ENCODE results near the gene TPSG1.
"Not testable (repeated sequence)": the region's sequence is repeated elsewhere in the genome, so short reads cannot be mapped to it uniquely, and the experiment has no call there.

The TPSG1 gene

GRCh38 chr16:1225051-1225451 lies at the start of gene TPSG1:
Gene TPSG1, minus strand, starts transcription at chr16:1225268. Its CDS starts 16 bp downstream, at chr16:1225252.
- no peak for DNase-seq

- no peak for DNase-seq
These were observed 49.7 kb upstream of the TPSG1 start for GRCh38 chr16:1274767-1275166.

GRCh38 chr16:1273816-1274215 lies 48.7 kb upstream of the TPSG1 start:
- DNase-seq, result no peak

- DNase-seq, result no peak
These were observed 47.6 kb upstream of the TPSG1 start for GRCh38 chr16:1272453-1273198.

GRCh38 chr16:1271724-1272413 lies 46.8 kb upstream of the TPSG1 start:
- DNase-seq, result not testable (repeated sequence)

GRCh38 chr16:1271380-1271723 lies 46.3 kb upstream of the TPSG1 start:
- no peak for DNase-seq

GRCh38 chr16:1269418-1269817 lies 44.4 kb upstream of the TPSG1 start:
- DNase-seq, result not testable (repeated sequence)

- DNase-seq, result no peak
These were observed 40.8 kb upstream of the TPSG1 start for GRCh38 chr16:1265826-1266225.

- DNase-seq, result no peak
These were observed 40.1 kb upstream of the TPSG1 start for GRCh38 chr16:1265090-1265630.

- no peak for DNase-seq
These were observed 39.4 kb upstream of the TPSG1 start for GRCh38 chr16:1264345-1265089.

- DNase-seq, result no peak
These were observed 38.7 kb upstream of the TPSG1 start for GRCh38 chr16:1263591-1264344.

- no peak for DNase-seq
These were observed 37.8 kb upstream of the TPSG1 start for GRCh38 chr16:1262846-1263221.

GRCh38 chr16:1262210-1262845 lies 37.3 kb upstream of the TPSG1 start:
- DNase-seq, result no peak

- DNase-seq, result no peak
These were observed 36.2 kb upstream of the TPSG1 start for GRCh38 chr16:1261131-1261892.

- no peak for DNase-seq
These were observed 35.1 kb upstream of the TPSG1 start for GRCh38 chr16:1260101-1260680.

- DNase-seq, result no peak
These were observed 34.6 kb upstream of the TPSG1 start for GRCh38 chr16:1259760-1260068.

- no peak for DNase-seq
These were observed 34.1 kb upstream of the TPSG1 start for GRCh38 chr16:1258906-1259759.

- DNase-seq, result no peak
These were observed 33.1 kb upstream of the TPSG1 start for GRCh38 chr16:1258225-1258600.

GRCh38 chr16:1257561-1258224 lies 32.6 kb upstream of the TPSG1 start:
- no peak for DNase-seq

- no peak for DNase-seq
These were observed 31.8 kb upstream of the TPSG1 start for GRCh38 chr16:1256874-1257322.

Measured in CD4-positive, alpha-beta T cell treated with Interleukin-17A for 1 hour (primary cell).